Suppressor macrophage (primary cell): ENCODE data around the gene RAB5A.
"Not testable (repeated sequence)": the region's sequence is repeated elsewhere in the genome, so short reads cannot be mapped to it uniquely, and the experiment has no call there.

Experiments used
- DNase-seq, 4 experiments: peaks; one replicate each; pipeline ENCODE4 v3.0.0-alpha.2; 2020 to 2022
- total RNA-seq, 17 experiments: gene quantifications; one replicate each; lab custom pipeline; 2026; ENCODE audit warnings: mixed read lengths in 6 of 17, inconsistent platforms in 3 of 17; lab: John Stamatoyannopoulos, UW

The RAB5A gene, protein sequence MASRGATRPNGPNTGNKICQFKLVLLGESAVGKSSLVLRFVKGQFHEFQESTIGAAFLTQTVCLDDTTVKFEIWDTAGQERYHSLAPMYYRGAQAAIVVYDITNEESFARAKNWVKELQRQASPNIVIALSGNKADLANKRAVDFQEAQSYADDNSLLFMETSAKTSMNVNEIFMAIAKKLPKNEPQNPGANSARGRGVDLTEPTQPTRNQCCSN
- total RNA-seq: 71.2 to 149 (median 105) reads per million in 17 experiments

DNA sequence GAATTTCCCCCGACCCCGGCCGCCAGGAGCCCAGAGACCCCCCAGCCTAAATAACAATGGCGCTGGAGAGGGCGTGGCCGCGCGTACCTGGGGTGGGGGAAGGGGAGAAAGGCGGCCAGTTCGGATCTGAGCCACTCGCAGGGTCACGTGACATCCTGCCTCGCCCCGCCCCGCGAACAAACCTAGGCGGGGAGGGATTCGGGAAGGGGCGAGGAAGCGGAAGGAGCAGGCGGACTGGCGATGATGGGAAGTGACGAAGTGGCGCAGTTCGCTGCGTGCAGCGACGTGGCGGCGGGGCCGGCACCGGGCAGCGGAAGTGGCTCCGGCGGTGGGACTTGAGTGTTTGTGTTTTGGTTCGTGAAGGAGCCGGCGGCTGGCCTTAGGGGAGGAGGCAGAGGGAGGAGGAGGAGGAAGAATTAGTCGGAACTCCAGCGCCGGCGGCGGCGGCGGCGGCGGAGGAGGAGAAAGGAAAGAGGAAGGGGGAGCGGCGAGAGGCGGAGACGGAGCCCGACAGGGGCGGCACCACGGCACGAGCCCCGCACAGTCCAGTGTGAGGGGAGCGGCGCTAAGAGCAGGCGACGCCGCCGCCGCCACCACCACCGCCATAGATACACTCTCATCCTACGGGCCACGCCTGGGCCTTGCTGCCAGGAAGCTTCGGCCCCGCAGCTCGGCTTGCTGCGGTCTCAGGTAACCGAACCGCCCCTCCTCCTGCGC lies at the start of gene RAB5A:
Gene RAB5A (plus strand): TSS at position 266 of the 717 bp plus-strand sequence. CDS start 3,802 bp downstream, outside the sequence.
- DNase-seq: peak; percentile 98 to 99 (median 99)

DNA sequence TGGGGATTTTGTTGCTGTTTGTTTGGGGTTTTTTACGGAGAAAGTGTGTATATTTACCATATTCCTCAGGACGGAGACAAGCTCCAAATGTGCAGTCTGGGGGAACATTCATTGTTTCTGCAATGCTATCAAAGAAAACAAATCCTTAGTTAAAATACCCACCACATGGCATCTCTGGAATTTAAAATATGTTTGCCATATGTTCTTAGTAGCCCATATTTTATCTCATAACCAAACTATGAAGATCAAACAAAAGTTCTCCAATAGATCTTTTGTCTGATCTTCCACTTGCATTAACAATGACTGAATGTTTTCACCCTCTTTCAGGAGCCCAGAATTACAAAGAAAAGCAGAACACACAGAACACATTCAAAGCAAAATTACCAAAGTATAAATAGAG lies 48.2 kb upstream of the RAB5A start:
- DNase-seq: no peak

DNA sequence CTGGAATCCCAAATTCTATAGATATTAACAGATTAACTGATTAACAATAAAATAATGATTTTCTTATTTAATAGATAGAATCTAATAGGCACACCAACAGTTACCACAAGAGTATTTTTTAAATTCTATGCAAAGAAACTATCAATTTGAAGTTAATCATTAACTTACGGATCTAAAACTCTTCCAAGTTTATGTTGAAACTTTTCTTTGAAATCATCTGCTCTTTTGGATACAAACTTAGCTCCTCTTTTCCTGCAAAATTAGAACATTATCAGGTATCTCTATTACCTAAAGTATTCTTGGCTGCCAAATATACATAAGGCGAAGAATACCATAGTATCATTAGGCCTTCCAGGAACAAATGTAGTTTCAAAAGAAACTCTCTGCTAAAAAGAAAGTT lies 47.6 kb upstream of the RAB5A start:
- DNase-seq: no peak

DNA sequence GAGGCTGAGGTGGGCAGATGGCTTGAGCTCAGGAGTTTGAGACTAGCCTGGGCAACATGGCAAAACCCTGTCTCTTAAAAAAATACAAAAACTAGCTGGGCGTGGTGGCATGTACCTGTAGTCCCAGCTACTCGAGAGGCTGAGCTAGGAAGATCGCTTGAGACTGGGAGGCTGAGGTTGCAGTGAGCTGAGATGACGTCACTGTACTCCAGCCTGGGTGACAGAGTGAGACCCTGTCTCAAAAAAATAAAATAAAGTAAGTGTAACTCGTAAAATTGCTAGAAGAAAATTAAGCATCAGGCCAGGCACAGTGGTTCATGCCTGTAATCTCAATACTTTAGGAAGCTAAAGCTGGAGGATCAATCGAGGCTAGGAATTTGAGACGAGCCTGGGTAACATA lies 47.1 kb upstream of the RAB5A start:
- DNase-seq: not testable (repeated sequence)

DNA sequence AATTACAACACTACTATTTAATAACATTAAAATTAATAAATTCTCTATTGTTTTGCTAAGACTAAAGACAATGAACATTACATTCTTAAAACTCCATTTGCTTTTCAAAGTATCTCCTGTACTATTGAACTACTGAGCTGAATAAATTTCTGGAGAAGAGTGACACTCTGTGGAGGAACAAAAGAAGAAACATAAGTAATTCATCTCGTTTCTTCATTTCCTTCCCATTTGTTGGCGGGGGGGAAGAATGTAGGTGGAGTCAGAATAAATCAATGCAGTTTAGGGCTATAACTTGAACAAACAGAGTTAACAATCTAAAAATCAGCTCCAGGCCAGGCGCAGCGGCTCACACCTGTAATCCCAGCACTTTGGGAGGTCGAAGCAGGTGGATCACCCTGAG lies 45.6 kb upstream of the RAB5A start:
- peak; percentile 4 to 67 (median 32) for DNase-seq

DNA sequence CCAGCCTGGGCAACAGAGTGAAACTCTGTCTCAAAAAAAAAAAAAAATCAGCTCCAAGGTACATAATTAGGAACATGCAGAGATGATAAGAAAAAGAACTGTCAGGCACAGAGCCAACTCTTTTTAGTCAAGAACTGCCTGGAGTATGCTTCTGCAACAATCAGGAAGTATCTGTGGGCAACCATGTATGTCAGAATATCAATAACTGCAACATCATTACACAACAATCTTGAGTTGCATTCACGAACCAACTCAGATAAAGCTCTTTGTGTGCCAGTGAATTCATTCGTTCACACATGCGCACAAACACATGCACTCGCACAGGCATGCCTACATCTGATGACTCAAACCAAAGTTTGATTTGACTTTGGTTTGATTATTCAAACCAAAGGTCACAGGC lies 45.0 kb upstream of the RAB5A start:
- DNase-seq: peak; percentile 34 to 78 (median 60)

DNA sequence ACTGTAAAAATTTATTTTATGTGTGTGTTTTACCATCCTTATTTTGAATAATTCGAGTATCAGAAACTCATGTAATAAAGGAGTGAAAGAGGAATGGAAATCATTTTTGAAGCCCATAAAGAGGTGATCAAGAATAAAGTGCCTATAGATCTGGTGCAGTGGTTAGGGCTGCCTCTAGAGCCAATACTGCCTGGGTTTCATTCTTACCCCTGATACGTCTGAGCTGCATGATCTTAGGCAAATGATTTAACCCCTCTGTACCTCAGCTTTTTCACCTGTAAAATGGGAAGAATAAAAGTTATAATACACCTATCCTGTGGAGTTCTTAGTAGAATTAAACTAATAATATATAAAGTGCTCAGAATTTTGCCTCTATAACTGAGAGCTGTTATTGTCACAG lies 43.2 kb upstream of the RAB5A start:
- no peak for DNase-seq

DNA sequence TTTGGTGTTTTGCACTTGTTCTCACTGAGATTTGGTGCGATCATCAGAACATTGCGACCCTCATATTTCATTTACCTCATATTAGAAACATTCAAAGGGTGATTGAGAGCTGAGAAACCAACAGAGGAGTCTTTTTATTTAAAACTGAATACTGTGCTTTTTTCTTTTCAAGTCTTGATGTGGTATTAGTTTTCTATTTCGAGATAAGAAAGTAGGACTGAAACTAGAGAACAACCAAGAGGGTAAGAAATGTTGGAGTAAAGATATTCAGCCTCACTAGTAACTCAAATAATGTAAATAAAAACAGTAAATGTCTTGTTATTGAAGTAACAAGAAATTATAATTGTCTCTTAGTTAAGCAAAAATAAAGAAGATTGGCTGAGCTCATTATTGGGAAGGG lies 39.4 kb upstream of the RAB5A start:
- DNase-seq: no peak

DNA sequence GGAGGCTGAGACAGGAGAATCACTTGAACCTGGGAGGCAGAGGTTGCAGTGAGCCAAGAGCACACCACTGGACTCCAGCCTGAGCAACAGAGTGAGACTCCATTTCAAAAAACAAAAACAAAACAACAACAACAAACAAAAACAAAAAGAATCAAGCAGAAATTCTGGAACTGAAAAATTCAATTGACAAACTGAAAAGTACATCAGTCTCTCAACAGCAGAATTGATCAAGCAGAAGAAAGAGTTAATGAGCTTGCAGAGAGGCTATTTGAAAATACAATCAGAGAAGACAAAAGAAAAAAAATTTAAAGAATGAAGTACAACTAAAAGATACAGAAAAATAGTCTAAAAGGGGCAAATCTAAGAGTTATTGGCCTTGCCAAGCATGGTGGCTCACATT lies 35.4 kb upstream of the RAB5A start:
- no peak for DNase-seq

DNA sequence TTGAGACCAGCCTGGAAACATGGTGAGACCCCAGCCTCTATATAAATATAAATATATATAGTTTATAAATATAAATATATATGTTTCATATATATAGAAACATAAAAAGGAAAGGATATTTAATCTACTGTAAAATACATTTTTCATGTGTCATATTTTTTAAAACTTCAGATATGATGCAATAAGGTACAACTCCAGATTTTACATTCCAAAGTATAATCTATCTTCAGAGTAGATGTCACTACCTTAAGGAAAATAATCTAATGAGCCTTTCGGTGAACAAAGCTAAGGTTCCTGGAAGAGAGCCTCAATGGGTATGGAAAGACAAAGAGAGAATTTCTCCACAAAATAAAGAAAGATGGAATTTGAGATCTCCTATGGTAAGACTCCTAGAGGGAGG lies 29.7 kb upstream of the RAB5A start:
- no peak for DNase-seq

DNA sequence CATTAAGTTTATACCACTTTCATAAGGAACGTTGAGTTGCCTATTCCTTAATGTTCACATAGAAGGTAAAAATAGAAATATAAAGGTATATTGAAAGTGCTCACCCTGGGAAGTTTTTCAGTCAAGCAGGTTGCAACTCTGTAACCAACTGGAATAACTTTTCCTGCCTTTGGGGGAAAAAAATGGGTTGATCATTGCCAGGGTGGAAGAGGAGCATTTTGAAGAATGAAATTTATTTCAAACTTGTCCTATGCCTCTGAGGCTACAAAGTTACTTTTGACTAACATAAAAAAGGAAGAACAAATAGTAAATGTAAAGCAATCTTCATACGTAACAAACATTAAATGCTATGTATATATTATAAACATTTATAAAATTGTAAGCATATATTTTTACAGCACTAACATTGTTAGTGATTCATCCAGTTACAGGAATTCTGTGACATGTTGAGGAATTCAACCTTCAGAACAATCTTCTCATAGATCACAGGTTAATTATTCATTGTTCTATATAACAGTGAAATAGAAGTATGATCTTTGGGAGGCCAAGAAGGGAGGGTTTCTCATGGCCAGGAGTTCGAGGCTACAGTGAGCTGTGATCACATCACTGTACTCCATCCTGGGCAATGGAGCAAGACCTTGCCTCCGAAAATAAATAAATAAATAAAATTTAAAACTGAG lies 26.4 kb upstream of the RAB5A start:
- no peak for DNase-seq

DNA sequence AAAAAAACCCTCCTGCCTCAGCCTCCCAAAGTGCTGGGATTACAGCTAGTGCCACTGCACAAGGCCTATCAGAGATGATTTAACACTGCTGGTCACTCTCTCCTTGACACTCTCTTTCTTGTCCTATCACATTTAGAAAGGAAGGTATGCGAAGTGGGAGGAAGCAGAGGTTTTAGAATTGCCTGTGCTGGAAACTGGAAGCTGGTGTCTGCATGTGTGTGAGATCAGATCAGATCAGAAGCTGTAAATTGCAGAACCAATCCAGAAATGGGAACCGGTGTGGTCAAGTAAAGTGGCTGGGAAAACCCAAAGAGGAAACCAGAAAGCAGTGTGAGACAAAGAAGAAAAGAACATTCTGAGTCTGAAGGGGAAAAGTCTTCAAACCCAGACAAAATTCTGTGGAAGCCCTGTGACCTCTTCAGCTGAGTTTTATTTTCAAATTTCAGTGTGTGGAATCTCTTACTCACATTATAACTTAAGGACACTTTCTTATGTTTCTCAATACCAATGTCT lies 15.7 kb upstream of the RAB5A start:
- peak; percentile 76 to 92 (median 86) for DNase-seq

DNA sequence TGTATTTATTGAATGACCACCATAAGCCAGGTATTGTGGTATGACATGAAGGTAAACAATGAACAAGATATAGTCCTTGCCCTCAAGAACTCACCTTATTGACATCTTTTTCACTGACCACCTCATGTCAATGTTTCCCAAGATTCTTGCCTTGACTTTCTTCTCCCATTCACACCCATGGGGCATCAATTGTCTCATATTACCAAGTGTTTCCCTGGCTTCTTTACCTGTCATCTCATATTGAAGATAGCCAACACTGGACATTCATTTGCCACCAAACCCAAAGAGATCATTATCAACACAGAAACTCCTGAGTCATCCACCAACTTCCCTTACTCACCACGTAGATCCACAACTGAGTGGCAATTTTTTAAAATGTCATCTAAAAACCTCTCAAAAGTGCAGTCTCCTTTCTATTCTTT lies 15.1 kb upstream of the RAB5A start:
- DNase-seq: peak; percentile 18 to 64 (median 46)

DNA sequence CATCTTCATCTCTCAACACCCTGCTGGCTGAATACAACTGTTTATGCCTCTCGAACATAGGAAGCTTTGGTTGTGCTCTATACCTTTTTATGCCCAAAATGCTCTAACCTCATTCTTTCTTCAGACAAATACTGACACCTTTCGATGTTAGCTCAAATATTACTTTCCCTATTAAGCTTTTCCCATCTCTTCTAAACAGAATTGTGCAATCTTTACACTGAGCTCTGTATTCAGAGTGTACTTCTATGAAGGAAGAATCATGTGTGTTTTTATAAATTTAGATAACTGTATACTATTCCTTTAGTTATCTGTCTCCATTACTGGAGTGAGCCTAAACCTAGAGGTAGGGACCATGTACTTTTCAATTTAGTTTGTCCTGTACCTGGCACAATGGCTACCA lies 14.5 kb upstream of the RAB5A start:
- no peak for DNase-seq

DNA sequence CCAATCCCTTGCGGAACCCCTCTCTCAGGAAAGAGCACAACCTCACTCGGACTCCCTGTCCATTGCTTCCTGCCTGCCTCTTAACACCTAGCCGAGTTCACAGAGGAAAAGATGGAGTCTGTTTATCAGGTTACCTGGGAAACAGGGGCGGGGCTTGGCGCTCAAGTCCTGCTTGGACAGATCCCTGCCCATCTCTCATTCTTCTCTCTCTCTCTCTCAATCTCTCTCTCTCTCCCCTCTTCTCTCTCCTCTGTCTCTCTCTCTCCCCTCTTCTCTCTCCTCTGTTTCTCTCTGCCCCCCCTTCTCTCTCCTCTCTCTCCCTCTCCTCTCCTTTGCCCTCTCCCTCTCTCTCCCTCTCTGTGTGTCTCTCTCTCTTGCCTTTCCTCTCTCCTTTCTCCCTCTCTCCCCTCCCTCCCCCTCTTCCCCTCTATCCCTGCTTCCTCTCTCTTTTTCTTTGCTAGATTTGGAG lies 12.8 kb upstream of the RAB5A start, which contains the start of gene EFHB:
Gene EFHB (minus strand): TSS at position 120 of the 469 bp plus-strand sequence. CDS start 199 bp downstream, outside the sequence.
- peak in 1 of 4 experiments; percentile 30 for DNase-seq

DNA sequence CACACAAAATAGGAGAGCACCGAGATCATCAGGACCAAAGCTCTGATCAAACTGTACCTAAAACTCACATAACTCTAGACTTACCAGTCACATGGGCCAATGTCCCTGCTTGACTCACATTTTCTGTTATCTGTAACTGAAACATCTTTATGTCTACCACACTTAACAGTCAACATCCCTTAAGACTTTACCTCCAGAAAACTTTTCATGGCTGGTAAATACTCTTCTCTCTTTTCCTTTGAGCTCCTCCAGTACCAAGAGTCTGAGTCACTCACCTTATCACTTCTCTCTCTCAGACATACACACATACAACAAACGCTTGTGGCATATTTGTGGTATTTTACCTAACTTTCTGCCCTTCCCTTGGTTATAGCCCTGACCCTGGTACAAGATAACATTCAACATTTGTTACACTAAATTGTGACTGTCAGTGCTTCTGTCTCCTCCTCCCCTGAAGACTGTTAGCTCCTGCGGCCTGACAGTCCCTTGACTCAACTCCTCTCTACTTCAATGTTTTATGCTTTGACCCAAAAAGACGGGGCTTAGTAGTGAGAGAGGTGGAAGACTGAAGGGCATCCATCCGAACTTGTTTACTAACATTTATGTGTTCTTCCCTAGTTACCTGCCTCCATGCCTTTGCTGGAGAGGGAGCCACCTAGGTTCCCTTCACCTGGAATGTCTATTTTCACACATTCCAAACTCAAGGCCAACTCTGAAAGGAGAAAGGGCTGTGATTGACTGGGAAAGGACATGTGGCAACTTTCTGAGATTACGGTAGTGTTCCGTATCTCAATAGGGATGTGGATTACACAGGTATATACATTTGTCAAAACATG lies 9.2 kb upstream of the RAB5A start:
- DNase-seq: no peak

DNA sequence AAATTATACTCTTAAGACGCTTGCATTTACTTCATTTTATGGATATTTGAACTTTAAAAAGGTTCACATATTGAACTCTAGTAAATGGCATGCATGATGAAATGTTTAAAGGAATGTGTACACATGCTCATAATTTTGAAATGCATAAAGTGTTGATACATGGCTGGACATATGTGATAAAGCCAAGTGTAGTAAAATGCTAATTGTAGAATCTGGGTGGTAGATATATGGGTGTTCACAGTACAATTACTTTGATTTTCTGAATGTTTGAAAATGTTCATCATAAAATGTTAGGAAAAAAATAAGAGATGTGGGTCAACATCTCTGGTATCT lies 8.6 kb upstream of the RAB5A start:
- DNase-seq: no peak

DNA sequence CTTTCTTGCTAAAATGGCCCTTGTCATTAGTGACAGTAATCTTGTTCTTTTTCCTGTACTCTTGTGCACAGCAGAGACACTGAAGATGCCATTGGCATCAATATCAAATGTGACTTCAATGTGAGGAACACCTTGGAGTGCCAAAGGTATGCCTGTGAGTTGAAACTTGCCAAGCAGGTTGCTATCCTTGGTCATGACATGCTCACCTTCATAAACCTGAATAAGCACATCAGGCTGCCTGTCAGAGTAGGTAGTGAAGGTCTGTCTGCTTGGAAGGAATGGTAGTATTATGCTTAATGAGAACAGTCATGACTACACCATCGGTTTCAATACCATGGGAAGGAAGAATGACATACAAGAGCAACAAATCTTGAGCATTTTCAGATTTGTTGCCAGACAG lies 6.3 kb upstream of the RAB5A start:
- DNase-seq: no peak

DNA sequence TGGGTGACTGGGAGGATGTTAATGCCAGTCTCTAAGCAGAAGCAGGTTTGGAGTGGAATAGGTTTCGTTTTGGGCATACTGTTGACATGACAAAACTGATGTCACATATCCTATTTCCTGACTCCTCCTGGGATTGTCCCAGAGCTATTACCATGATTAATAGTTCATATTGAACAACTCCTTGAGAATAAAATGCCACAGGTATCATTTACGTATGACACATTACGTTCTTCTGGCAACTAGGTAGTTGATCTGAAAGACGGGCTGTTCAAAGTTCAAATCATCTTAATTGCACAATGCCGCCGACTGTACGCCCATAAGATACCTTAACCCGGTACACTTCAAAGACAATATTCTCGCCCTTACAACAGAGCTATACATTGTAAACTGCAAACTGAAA lies 1.4 kb upstream of the RAB5A start:
- DNase-seq: no peak

DNA sequence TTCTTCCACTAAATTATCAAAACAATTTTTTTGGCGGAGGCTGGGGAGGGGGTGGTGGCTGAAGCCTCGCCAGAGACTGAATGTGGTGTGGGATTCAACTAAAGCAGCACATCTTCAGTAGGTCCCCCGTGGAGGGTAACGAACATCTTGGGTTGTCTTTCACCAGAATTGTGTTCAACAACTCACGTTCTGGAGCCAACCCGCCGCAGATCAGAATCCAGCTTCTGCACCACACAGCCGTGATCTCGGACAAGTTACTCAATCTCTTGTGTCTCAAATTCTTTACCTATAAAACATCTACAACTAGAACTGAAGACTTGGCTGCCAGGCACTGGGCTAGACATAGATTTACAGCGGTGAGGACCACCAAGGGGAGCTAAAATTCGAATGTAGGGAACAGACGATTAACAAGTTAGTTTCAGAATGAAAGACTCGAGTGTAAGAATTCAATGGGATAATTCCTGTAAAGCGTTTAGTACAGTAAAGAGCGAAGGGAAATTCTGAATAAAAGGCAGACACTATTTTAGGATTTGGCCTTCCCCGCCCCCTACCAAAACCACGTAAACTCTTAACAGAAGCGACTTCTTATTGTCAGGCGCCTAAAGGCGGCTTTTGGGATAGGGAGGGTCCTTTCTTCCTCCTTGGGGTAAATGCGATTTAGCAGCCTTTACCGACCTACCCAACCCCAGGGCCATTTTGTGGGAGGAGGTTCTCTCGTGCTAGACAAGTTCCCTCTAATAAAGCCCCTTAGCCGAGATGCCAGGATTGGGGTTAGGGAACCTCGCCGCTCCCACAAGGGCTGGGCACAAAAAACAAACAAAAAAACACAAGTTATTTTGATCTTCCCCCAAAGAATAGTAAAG lies 697 bp upstream of the RAB5A start:
- DNase-seq: peak in 3 of 4 experiments; percentile 4 to 63 (median 15)

DNA sequence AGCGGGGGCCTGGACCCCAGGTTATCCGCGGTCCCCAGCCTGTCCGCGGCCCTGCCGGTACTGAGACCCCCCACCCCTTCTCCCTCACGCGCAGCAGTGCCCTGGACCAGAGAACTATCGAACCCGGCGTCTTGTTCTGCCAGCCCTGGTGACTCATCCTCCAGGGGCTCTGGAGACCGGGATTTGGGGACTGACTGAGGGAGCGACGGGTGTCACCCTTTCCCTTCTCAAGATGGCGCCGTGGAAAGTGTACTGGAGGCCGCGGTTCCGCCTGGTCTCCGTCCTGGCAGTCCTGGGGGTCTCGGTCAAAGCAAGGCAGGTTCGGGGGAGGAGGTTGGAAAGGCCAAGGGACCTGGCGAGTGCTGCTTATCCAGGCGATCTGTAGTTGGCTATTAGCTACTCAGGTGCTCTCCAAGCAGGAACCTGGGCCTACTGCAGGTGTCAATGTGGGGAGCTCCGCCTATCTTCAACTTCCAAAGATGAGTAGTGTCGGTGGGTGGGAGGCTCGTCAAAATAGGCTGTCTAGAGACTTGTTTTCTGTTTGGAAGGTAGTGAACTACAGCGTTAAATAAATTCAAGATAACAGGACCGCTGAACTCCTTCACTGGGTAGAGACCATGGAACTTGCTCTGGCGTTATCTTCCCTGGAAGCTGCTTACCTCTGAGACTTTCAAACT lies 790 bp downstream of the RAB5A start:
- DNase-seq: peak; percentile 48 to 69 (median 64)
